GM21528 (cell line): Measurements from ENCODE around the gene GNAQ.

Experiments
- ATAC-seq: cut with Tn5 transposase; IDR thresholded peaks from one replicate; pipeline ENCODE4 v1.9.1; 2021; ENCODE audit warnings: mild to moderate bottlenecking, moderate library complexity; ENCODE audit not compliant: unreplicated experiment, low FRiP score

Gene GNAQ

GRCh38 chr9:77949751-77950436, 81.7 kb downstream of the GNAQ start:
- no peak for ATAC-seq

- no peak for ATAC-seq
Measured at GRCh38 chr9:77947651-77948050, 84.0 kb downstream of the GNAQ start.

GRCh38 chr9:77946969-77947620, 84.5 kb downstream of the GNAQ start:
- no peak for ATAC-seq

GRCh38 chr9:77946296-77946695, 85.3 kb downstream of the GNAQ start:
- ATAC-seq = no peak

GRCh38 chr9:77945798-77946197, 85.8 kb downstream of the GNAQ start:
- ATAC-seq = no peak

- no peak for ATAC-seq
Measured at GRCh38 chr9:77944556-77945243, 86.9 kb downstream of the GNAQ start.

- ATAC-seq = no peak
Measured at GRCh38 chr9:77943057-77943456, 88.6 kb downstream of the GNAQ start.

- no peak for ATAC-seq
Measured at GRCh38 chr9:77939149-77939668, 92.4 kb downstream of the GNAQ start.

GRCh38 chr9:77938163-77938562, 93.4 kb downstream of the GNAQ start:
- ATAC-seq = no peak

- no peak for ATAC-seq
Measured at GRCh38 chr9:77935974-77936373, 95.6 kb downstream of the GNAQ start.

- no peak for ATAC-seq
Measured at GRCh38 chr9:77935211-77935610, 96.4 kb downstream of the GNAQ start.

GRCh38 chr9:77933976-77934375, 97.6 kb downstream of the GNAQ start:
- ATAC-seq = no peak

GRCh38 chr9:77933019-77933418, 98.6 kb downstream of the GNAQ start:
- no peak for ATAC-seq

- no peak for ATAC-seq
Measured at GRCh38 chr9:77929942-77930341, 101.7 kb downstream of the GNAQ start.

- ATAC-seq = no peak
Measured at GRCh38 chr9:77927265-77927664, 104.3 kb downstream of the GNAQ start.

- ATAC-seq = no peak
Measured at GRCh38 chr9:77926371-77926878, 105.2 kb downstream of the GNAQ start.

- ATAC-seq = no peak
Measured at GRCh38 chr9:77922591-77922990, 109.0 kb downstream of the GNAQ start.

- ATAC-seq = no peak
Measured at GRCh38 chr9:77917800-77918199, 113.8 kb downstream of the GNAQ start.

- no peak for ATAC-seq
Measured at GRCh38 chr9:77916820-77917219, 114.8 kb downstream of the GNAQ start.

GRCh38 chr9:77916410-77916819, 115.2 kb downstream of the GNAQ start:
- no peak for ATAC-seq

- no peak for ATAC-seq
Measured at GRCh38 chr9:77915744-77916143, 115.9 kb downstream of the GNAQ start.
